SU-DHL-6 (cell line): ENCODE results near the gene RAB20.

Experiments used
- H2AFZ ChIP-seq: fragments of 200-600 bp; sonication (generic); 2 replicates; pipeline ENCODE4 v1.6.1; 2014; ENCODE audit warnings: low read depth, mild to moderate bottlenecking, moderate library complexity, mixed read lengths, antibody characterized with exemption, low read length; ENCODE audit not compliant: severe bottlenecking
- H3F3A ChIP-seq: fragments of 200-600 bp; shearing (Covaris generic); 2 replicates; pipeline ENCODE4 v1.6.0; 2016; ENCODE audit warnings: antibody characterized with exemption, mild to moderate bottlenecking; ENCODE audit not compliant: insufficient read depth
- H3K27ac ChIP-seq: fragments of 200-600 bp; sonication (generic); 2 replicates; pipeline ENCODE4 v1.5.1; 2016; ENCODE audit warnings: low read depth, mild to moderate bottlenecking, low read length, moderate library complexity, mixed read lengths
- H3K27me3 ChIP-seq: fragments of 200-600 bp; sonication (generic), shearing (Covaris generic); 2 replicates; pipeline ENCODE4 v1.6.0; 2014; ENCODE audit warnings: mild to moderate bottlenecking, low read length
- H3K36me3 ChIP-seq: fragments of 200-600 bp; sonication (generic); 2 replicates; pipeline ENCODE4 v1.6.1; 2014; ENCODE audit warnings: mild to moderate bottlenecking, low read length, mixed read lengths
- H3K4me2 ChIP-seq: fragments of 300-600, 200-600 bp; shearing (Covaris generic), sonication (generic); 2 replicates; pipeline ENCODE4 v1.6.0; 2014; ENCODE audit warnings: low read length, low read depth, mild to moderate bottlenecking; ENCODE audit not compliant: poor library complexity, severe bottlenecking
- H3K4me3 ChIP-seq: fragments of 200-600 bp; sonication (generic); 2 replicates; pipeline ENCODE4 v1.5.1; 2014; ENCODE audit warnings: antibody characterized with exemption, low read length, mild to moderate bottlenecking, mixed read lengths; ENCODE audit not compliant: insufficient read depth, poor library complexity, severe bottlenecking
- H3K79me2 ChIP-seq: fragments of 200-600 bp; sonication (generic); 2 replicates; pipeline ENCODE4 v1.6.1; 2014; ENCODE audit warnings: mild to moderate bottlenecking, low read length, moderate library complexity; ENCODE audit not compliant: insufficient read depth
- H3K9ac ChIP-seq: fragments of 200-600 bp; sonication (generic); 2 replicates; pipeline ENCODE4 v1.7.0; 2014; ENCODE audit warnings: mild to moderate bottlenecking, low read length
- H3K9me2 ChIP-seq: fragments of 200-600 bp; sonication (generic); replicated peaks from 2 replicates; pipeline ENCODE4 v1.6.1; 2014; ENCODE audit warnings: low read length; ENCODE audit not compliant: insufficient read depth
- H3K9me3 ChIP-seq: fragments of 200-600 bp; sonication (generic); 2 replicates; pipeline ENCODE4 v1.6.1; 2014; ENCODE audit warnings: low read length, mixed read lengths; ENCODE audit not compliant: insufficient read depth
- H4K20me1 ChIP-seq: fragments of 200-600 bp; sonication (generic); 2 replicates; pipeline ENCODE4 v1.6.1; 2014; ENCODE audit warnings: low read depth, mild to moderate bottlenecking, antibody characterized with exemption, low read length, moderate library complexity, mixed read lengths
- CTCF ChIP-seq: fragments of 200-600 bp; sonication (generic); IDR thresholded peaks from one replicate; pipeline ENCODE4 v1.5.1; 2017; ENCODE audit warnings: antibody characterized with exemption, mild to moderate bottlenecking, low read length, moderate library complexity; ENCODE audit not compliant: insufficient read depth, poor library complexity, severe bottlenecking
- EZH2phosphoT487 ChIP-seq: fragments of 200-600 bp; sonication (generic), shearing (Covaris generic); conservative IDR thresholded peaks from 2 replicates; pipeline ENCODE4 v1.6.1; 2018; ENCODE audit warnings: mild to moderate bottlenecking, antibody characterized with exemption, low read length, moderate library complexity, mixed read lengths

RAB20 gene

GRCh38 chr13:110557082-110557481 is 4.4 kb downstream of the RAB20 start:
- Histone ChIP-seq H4K20me1 (no peaks in the 10 kb centered on the region), H3K4me2 (no peak overlapping the region), H3K4me3 (no peak overlapping the region), H3K27me3 (no peaks in the 10 kb centered on the region), H3K9ac (no peak overlapping the region), H3K79me2 (no peaks in the 10 kb centered on the region), H3K36me3 (no peaks in the 10 kb centered on the region), H2AFZ (no peak overlapping the region), H3K9me2 (no peaks in the 10 kb centered on the region), H3K9me3 (no peaks in the 10 kb centered on the region), H3K27ac (no peak overlapping the region), H3F3A (no peaks in the 10 kb centered on the region)
- TF ChIP-seq EZH2phosphoT487 (no peak), CTCF (no peak)

DNA sequence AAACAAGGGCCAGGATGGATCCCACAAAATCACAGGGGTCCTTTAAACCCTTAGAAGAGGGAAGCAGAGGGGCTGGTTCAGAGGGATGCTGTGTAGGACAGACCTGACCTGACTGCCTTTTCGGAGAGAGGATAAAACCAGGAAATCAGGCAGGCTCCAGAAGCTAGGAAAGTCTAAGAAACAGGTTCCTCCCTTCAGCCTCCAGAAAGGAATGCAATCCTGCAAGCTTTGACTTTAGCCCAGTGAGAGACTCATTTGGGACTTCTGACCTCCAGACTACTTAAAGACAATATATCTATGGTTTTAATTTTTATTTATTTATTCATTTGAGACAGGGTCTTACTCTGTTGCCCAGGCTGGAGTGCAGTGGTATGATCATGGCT is 5.3 kb downstream of the RAB20 start:
- H3F3A ChIP-seq: no peaks in the 10 kb centered on the region
- no peak overlapping the region for H3K27ac ChIP-seq
- H3K9me3 ChIP-seq: no peaks in the 10 kb centered on the region
- H3K27me3 ChIP-seq: no peaks in the 10 kb centered on the region
- H3K9ac ChIP-seq: no peak overlapping the region
- no peaks in the 10 kb centered on the region for H4K20me1 ChIP-seq
- no peaks in the 10 kb centered on the region for H3K79me2 ChIP-seq
- no peaks in the 10 kb centered on the region for H3K36me3 ChIP-seq
- H3K4me2 ChIP-seq: no peak overlapping the region
- no peaks in the 10 kb centered on the region for H3K9me2 ChIP-seq
- H2AFZ ChIP-seq: no peak overlapping the region
- no peak overlapping the region for H3K4me3 ChIP-seq
- TF ChIP-seq EZH2phosphoT487: no peak
- TF ChIP-seq CTCF: no peak

DNA sequence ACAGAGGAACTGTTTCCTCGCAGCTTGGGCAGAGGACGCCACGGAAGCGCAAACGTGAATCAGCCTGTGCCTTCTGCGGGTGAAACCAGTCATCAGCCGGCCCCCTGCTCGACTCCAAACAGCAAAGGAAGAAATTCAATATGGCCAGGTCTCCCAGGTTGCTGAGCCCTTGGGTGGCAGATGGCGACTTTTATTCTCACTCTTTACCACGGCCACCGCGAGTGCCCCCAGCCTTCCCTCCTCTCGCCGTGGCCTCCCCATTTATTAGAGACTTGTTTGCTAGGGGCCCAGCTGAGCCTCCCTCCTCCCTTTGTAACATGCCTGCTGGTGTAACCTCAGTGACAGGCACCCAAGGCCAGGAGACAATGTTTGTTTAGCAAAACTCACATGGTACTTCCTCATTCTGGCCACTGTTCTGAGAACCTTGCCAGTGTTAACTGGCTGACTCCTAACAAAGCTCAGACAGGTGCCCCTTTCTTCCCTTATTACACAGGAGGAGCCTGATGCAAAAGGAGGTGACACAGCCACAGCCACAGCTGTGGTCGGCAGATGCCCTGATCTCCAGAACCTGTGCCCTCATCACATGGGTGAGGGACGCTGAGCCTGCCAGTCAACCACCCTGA is 5.8 kb downstream of the RAB20 start:
- H3K27ac ChIP-seq: no peak overlapping the region

More for the DNA sequence above, 5.8 kb downstream of the RAB20 start:
- H3F3A ChIP-seq: no peaks in the 10 kb centered on the region
- no peaks in the 10 kb centered on the region for H3K36me3 ChIP-seq
- no peaks in the 10 kb centered on the region for H4K20me1 ChIP-seq
- no peak overlapping the region for H3K4me3 ChIP-seq
- no peak overlapping the region for H2AFZ ChIP-seq
- H3K79me2 ChIP-seq: no peaks in the 10 kb centered on the region
- no peaks in the 10 kb centered on the region for H3K27me3 ChIP-seq
- no peak for TF ChIP-seq EZH2phosphoT487
- no peak for TF ChIP-seq CTCF
- no peaks in the 10 kb centered on the region for H3K9me2 ChIP-seq
- no peaks in the 10 kb centered on the region for H3K9me3 ChIP-seq
- no peak overlapping the region for H3K4me2 ChIP-seq
- H3K9ac ChIP-seq: no peak overlapping the region
